ENCODE measurements around the gene GRIA3.

GRIA3 gene

DNA sequence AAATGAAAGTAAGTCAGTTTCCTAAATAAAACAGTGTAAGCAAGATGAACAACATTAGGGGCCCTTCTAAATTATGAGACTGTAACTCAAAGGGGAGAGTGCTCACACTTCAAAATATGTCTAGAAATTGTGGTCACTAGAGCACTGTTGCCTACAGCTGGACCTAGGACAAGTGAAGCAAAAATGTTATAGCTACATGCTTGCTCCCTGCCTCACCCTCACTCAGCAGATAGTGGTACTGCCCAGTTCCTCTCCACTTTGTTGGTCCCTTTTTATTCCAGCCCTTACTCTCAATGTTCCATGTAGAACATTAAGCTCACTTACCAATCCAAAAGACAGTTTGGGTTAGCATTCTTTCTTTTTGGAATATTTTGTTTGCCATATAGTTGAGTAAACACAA lies 147.3 kb downstream of the GRIA3 start:
- DNase-seq (ENCODE audit: low read depth) = no peak
- no peak for TF ChIP-seq POLR2A (IDR thresholded peaks at IDR 0.05; ENCODE audit: extremely low read depth, insufficient read length)
- TF ChIP-seq, protein P1, sequence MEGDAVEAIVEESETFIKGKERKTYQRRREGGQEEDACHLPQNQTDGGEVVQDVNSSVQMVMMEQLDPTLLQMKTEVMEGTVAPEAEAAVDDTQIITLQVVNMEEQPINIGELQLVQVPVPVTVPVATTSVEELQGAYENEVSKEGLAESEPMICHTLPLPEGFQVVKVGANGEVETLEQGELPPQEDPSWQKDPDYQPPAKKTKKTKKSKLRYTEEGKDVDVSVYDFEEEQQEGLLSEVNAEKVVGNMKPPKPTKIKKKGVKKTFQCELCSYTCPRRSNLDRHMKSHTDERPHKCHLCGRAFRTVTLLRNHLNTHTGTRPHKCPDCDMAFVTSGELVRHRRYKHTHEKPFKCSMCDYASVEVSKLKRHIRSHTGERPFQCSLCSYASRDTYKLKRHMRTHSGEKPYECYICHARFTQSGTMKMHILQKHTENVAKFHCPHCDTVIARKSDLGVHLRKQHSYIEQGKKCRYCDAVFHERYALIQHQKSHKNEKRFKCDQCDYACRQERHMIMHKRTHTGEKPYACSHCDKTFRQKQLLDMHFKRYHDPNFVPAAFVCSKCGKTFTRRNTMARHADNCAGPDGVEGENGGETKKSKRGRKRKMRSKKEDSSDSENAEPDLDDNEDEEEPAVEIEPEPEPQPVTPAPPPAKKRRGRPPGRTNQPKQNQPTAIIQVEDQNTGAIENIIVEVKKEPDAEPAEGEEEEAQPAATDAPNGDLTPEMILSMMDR (IDR thresholded peaks at IDR 0.05; ENCODE audit: low read depth, low read length) = no peak
- no peak for TF ChIP-seq MYC (IDR thresholded peaks at IDR 0.05; ENCODE audit: low read depth, low read length)
- TF ChIP-seq, protein P2, sequence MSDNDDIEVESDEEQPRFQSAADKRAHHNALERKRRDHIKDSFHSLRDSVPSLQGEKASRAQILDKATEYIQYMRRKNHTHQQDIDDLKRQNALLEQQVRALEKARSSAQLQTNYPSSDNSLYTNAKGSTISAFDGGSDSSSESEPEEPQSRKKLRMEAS (IDR thresholded peaks at IDR 0.05; ENCODE audit: low read depth, low read length) = no peak
- no peak overlapping the region for H3K4me3 ChIP-seq (ENCODE audit: low read depth, low read length)

DNA sequence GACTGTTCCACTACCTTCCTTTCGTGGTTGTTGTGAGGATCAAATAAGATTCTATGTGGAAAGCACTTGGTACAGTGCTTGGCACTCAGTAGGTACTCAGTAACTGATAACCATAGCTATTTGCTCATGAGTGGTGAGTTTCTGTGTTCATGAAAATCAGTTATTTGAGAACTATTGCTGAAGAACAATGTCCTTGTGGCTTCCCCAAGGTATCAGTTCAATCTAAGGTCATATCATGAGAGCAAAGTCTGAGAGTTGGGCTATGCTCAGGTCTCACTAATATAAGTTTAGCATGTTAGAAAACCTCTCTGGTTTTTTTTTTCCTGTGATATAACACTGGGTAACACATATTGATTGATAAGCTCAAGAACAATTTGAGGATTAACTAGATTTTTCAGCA lies 147.8 kb downstream of the GRIA3 start:
- TF ChIP-seq, protein P1 (IDR thresholded peaks at IDR 0.05; ENCODE audit: low read depth, low read length) = no peak
- TF ChIP-seq, protein P2 (IDR thresholded peaks at IDR 0.05; ENCODE audit: low read depth, low read length) = no peak
- TF ChIP-seq MYC (IDR thresholded peaks at IDR 0.05; ENCODE audit: low read depth, low read length) (no peak), POLR2A (IDR thresholded peaks at IDR 0.05; ENCODE audit: extremely low read depth, insufficient read length) (no peak)
- H3K4me3 ChIP-seq (ENCODE audit: low read depth, low read length) = no peak overlapping the region
- DNase-seq (ENCODE audit: low read depth) = no peak

DNA sequence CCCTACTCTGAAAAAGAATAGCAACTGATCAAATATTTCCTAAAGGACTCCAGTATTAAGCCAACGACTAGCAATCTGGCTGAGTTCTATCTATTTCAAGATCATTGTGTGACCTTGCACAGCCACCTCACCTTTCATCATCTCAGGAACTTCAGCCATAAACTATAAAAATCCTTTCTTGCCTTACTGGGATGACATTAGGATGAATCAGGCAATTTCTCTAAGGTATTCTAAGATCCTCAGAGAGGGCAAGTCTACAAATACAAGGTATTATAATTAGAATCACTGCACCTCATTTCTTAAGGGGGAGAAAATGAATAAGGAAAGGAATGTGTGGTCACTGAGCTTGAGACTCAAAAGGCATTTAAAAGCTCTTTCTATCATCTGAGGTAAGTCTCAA lies 152.6 kb downstream of the GRIA3 start:
- TF ChIP-seq, protein P1 (IDR thresholded peaks at IDR 0.05; ENCODE audit: low read depth, low read length) = no peak
- no peak for TF ChIP-seq POLR2A (IDR thresholded peaks at IDR 0.05; ENCODE audit: extremely low read depth, insufficient read length)
- TF ChIP-seq, protein P2 (IDR thresholded peaks at IDR 0.05; ENCODE audit: low read depth, low read length) = no peak
- TF ChIP-seq MYC (IDR thresholded peaks at IDR 0.05; ENCODE audit: low read depth, low read length) = no peak
- DNase-seq (ENCODE audit: low read depth) = no peak
- no peak overlapping the region for H3K4me3 ChIP-seq (ENCODE audit: low read depth, low read length)

DNA sequence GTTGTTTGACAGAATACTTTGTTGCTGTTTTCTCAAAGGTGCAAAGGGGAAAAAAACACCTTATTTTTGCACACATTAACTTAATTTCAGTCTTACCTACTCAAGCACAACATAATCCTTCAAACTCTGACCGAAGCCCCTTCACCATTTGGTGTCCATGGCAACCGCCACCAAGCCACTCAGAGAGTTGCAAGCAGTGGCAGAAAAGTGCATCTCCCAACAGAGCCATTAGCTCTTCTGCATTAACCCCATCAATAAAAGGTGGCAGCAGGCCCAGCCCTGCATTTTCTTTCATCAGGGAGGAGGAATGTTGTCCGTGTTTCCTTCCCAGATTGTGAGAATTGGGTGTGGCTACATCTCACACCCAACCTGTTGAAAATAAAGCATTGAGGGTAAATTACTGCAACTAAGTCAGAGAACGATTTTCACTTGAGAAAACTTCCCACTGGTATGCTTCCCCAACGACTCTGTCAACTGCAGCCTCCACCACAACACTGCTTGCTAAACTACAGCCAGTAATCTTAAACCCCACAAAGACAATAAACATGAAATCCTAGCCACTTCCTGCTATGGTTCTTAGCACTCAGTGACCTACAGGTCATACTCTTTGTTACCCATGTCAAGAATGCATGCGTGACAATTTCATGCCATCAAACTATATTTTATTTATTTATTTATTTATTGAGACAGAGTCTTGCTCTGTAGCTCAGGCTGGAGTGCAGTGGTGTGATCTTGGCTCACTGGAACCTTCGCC lies 154.0 kb downstream of the GRIA3 start:
- TF ChIP-seq POLR2A (IDR thresholded peaks at IDR 0.05; ENCODE audit: extremely low read depth, insufficient read length) (no peak), MYC (IDR thresholded peaks at IDR 0.05; ENCODE audit: low read depth, low read length) (no peak)
- TF ChIP-seq, protein P1 (IDR thresholded peaks at IDR 0.05; ENCODE audit: low read depth, low read length) = no peak
- TF ChIP-seq, protein P2 (IDR thresholded peaks at IDR 0.05; ENCODE audit: low read depth, low read length) = no peak
- no peak for DNase-seq (ENCODE audit: low read depth)
- no peak overlapping the region for H3K4me3 ChIP-seq (ENCODE audit: low read depth, low read length)

DNA sequence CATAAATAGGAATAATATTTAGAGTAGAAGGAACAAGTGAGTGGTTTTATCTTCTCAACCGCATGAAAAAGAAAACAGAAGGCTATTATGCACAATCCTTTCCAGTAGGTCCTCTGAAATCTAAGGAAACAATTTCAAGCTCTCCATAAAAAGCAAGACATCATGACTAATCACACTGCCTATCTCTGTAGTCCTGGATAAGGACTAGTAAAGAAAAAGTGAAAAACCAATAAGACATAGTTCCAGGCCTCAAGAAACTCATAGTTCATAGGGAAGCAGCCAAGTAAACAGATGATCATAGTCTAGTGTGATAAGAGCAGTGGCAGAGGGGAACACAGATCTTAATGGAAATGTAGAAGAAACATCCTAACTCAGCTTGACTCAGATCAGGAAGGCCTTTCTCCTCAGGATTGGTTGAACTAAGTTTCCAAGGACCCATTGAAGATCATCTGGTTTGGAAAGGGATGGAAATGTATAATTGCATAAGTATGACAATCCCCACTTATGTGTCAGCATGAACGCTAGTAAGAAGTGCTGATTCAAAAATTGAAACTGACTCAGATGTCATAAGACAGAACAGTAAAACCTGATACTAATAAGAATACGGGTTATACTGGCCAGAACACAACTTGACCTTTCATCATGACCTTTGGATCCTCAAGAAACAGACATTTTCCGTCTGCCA lies 155.3 kb downstream of the GRIA3 start:
- no peak overlapping the region for H3K4me3 ChIP-seq (ENCODE audit: low read depth, low read length)
- no peak for DNase-seq (ENCODE audit: low read depth)
- TF ChIP-seq POLR2A (IDR thresholded peaks at IDR 0.05; ENCODE audit: extremely low read depth, insufficient read length) (no peak), MYC (IDR thresholded peaks at IDR 0.05; ENCODE audit: low read depth, low read length) (no peak)
- TF ChIP-seq, protein P2 (IDR thresholded peaks at IDR 0.05; ENCODE audit: low read depth, low read length) = no peak
- TF ChIP-seq, protein P1 (IDR thresholded peaks at IDR 0.05; ENCODE audit: low read depth, low read length) = no peak

Measured in NB4 (cell line).